Measurements from ENCODE around the gene CACNA2D1. TPM values are rescaled to one million over a fixed set of nuclear protein-coding genes. Genes with fewer than 3 reads are reported as not detected.
A peak's percentile ranks its signal among the peaks of the same experiment; 100 is the strongest.
"Not testable (repeated sequence)": the region's sequence is repeated elsewhere in the genome, so short reads cannot be mapped to it uniquely, and the experiment has no call there.

Gene CACNA2D1
- total and polyA plus RNA-seq, 12 donors = 10.5 to 60.9 (median 35.9) TPM

DNA sequence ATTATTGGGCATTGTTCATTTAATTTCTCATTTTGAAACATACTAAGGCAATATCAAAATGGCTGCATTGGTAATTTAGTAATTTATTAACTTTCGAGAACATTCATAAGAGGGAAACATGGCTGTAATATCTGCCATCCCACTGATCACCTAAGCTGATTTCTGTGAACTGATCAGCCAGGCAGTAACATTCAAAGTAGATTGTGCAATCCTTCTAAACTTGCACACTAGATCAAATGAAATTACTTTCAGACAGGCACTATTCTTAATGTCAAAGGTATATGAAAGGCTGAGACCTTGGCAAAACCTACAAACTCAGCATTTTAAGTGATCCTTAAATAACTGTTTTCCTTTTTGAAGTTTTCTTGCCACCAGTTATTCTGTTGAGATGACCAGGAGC, 290.7 kb downstream of the CACNA2D1 start:
- no peak for DNase-seq
- 59 to 80% (median 78%) methylated on average over 1 of the region's 1 CpG for WGBS, 4 donors
- H3K36me3 ChIP-seq (replicated peaks in 1 of 2) = no peaks in the 10 kb centered on the region
- intact Hi-C loops (cut with DNase I) = no loop called here
- no peak overlapping the region for H3K4me3 ChIP-seq
- H3K9me3 ChIP-seq (replicated peaks in 1 of 3) = no peaks in the 10 kb centered on the region
- peak overlapping the region in 1 of 5 donors; percentile 4 for H3K27ac ChIP-seq
- H3K4me1 ChIP-seq (replicated peaks in 1 of 2) = peaks cover 15 to 49% of the 10 kb centered on the region in 2 donors
- H3K27me3 ChIP-seq = no peaks in the 10 kb centered on the region
- TF ChIP-seq POLR2A (IDR thresholded peaks at IDR 0.05) = no peak
- TF ChIP-seq, protein P1, sequence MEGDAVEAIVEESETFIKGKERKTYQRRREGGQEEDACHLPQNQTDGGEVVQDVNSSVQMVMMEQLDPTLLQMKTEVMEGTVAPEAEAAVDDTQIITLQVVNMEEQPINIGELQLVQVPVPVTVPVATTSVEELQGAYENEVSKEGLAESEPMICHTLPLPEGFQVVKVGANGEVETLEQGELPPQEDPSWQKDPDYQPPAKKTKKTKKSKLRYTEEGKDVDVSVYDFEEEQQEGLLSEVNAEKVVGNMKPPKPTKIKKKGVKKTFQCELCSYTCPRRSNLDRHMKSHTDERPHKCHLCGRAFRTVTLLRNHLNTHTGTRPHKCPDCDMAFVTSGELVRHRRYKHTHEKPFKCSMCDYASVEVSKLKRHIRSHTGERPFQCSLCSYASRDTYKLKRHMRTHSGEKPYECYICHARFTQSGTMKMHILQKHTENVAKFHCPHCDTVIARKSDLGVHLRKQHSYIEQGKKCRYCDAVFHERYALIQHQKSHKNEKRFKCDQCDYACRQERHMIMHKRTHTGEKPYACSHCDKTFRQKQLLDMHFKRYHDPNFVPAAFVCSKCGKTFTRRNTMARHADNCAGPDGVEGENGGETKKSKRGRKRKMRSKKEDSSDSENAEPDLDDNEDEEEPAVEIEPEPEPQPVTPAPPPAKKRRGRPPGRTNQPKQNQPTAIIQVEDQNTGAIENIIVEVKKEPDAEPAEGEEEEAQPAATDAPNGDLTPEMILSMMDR (IDR thresholded peaks at IDR 0.05) = no peak

DNA sequence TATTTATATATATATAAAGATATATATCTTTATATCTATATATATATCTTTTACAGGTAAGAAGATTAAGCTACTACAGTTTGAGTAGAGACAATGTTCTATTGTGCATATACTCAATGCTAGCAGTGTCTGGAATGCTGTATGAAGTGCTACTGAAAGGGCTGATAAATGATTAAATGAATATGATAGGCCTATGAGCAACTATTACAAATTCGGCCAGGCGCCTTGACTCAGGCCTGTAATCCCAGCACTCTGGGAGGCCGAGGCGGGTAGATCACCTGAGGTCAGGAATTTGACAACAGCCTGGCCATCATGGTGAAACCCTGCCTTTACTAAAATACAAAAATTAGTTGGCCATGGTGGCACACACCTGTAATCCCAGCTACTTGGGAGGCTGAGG, 297.1 kb downstream of the CACNA2D1 start:
- WGBS, 4 donors = 94 to 96% (median 95%) methylated on average over 4 of the region's 4 CpGs
- H3K4me3 ChIP-seq = no peak overlapping the region
- no peak overlapping the region for H3K27ac ChIP-seq
- intact Hi-C loops (cut with DNase I) = no loop called here
- H3K27me3 ChIP-seq = no peaks in the 10 kb centered on the region
- no peaks in the 10 kb centered on the region for H3K9me3 ChIP-seq (replicated peaks in 1 of 3)
- DNase-seq = no peak
- H3K4me1 ChIP-seq (replicated peaks in 1 of 2) = peaks cover 0 to 24% of the 10 kb centered on the region in 2 donors
- no peaks in the 10 kb centered on the region for H3K36me3 ChIP-seq (replicated peaks in 1 of 2)
- no peak for TF ChIP-seq POLR2A (IDR thresholded peaks at IDR 0.05)
- TF ChIP-seq, protein P1 (IDR thresholded peaks at IDR 0.05) = no peak

- Histone ChIP-seq H3K4me1 (replicated peaks in 1 of 2) (peaks cover 0 to 10% of the 10 kb centered on the region in 2 donors), H3K36me3 (replicated peaks in 1 of 2) (no peaks in the 10 kb centered on the region), H3K27ac (no peak overlapping the region), H3K27me3 (no peaks in the 10 kb centered on the region), H3K4me3 (no peak overlapping the region), H3K9me3 (replicated peaks in 1 of 3) (no peaks in the 10 kb centered on the region)
- TF ChIP-seq, protein P1 (IDR thresholded peaks at IDR 0.05) = no peak
- no peak for TF ChIP-seq POLR2A (IDR thresholded peaks at IDR 0.05)
- intact Hi-C loops (cut with DNase I) = no loop called here
- DNase-seq = no peak
Measured at GRCh38 chr7:82142263-82142864, 301.2 kb downstream of the CACNA2D1 start.

GRCh38 chr7:82141427-82141826, 302.1 kb downstream of the CACNA2D1 start:
- no peaks in the 10 kb centered on the region for H3K27me3 ChIP-seq
- DNase-seq = no peak
- intact Hi-C loops (cut with DNase I) = no loop called here
- WGBS, 4 donors = 87 to 94% (median 92%) methylated on average over 7 of the region's 7 CpGs
- H3K27ac ChIP-seq = no peak overlapping the region
- no peak overlapping the region for H3K4me3 ChIP-seq
- H3K4me1 ChIP-seq (replicated peaks in 1 of 2) = peaks cover 0 to 10% of the 10 kb centered on the region in 2 donors
- no peaks in the 10 kb centered on the region for H3K36me3 ChIP-seq (replicated peaks in 1 of 2)
- H3K9me3 ChIP-seq (replicated peaks in 1 of 3) = no peaks in the 10 kb centered on the region
- TF ChIP-seq, protein P1 (IDR thresholded peaks at IDR 0.05) = no peak
- no peak for TF ChIP-seq POLR2A (IDR thresholded peaks at IDR 0.05)

DNA sequence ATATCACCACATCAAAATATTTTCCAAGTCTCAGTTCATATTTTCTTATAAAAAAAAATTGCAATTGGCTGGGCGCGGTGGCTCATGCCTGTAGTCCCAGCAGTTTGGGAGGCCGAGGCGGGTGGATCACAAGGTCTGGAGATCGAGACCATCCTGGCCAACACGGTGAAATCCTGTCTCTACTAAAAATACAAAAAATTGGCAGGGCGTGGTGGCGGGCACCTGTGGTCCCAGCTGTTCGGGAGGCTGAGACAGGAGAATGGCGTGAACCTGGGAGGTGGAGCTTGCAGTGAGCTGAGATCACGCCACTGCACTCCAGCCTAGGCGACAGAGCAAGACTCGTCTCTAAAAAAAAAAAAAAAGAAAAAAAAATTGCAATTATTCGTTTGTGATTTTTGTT, 303.0 kb downstream of the CACNA2D1 start:
- H3K27ac ChIP-seq; H3K27me3 ChIP-seq; intact Hi-C loops (cut with DNase I); H3K36me3 ChIP-seq (replicated peaks in 1 of 2); DNase-seq; H3K4me3 ChIP-seq; H3K9me3 ChIP-seq (replicated peaks in 1 of 3): not testable (repeated sequence)
- whole genome bisulfite sequencing, 4 donors = 94 to 98% (median 97%) methylated on average over 14 of the region's 14 CpGs
- H3K4me1 ChIP-seq (replicated peaks in 1 of 2) = peaks cover 0 to 10% of the 10 kb centered on the region in 2 donors
